HG03378 (cell line): ENCODE data around the gene ANAPC7.
A peak's percentile ranks its signal among the peaks of the same experiment; 100 is the strongest.
"Not testable (repeated sequence)": the region's sequence is repeated elsewhere in the genome, so short reads cannot be mapped to it uniquely, and the experiment has no call there.

ENCODE experiments used
- ATAC-seq: cut with Tn5 transposase; IDR thresholded peaks from one replicate; pipeline ENCODE4 v1.9.1; 2021; ENCODE audit warnings: mild to moderate bottlenecking, moderate library complexity; ENCODE audit not compliant: unreplicated experiment

Gene ANAPC7

DNA sequence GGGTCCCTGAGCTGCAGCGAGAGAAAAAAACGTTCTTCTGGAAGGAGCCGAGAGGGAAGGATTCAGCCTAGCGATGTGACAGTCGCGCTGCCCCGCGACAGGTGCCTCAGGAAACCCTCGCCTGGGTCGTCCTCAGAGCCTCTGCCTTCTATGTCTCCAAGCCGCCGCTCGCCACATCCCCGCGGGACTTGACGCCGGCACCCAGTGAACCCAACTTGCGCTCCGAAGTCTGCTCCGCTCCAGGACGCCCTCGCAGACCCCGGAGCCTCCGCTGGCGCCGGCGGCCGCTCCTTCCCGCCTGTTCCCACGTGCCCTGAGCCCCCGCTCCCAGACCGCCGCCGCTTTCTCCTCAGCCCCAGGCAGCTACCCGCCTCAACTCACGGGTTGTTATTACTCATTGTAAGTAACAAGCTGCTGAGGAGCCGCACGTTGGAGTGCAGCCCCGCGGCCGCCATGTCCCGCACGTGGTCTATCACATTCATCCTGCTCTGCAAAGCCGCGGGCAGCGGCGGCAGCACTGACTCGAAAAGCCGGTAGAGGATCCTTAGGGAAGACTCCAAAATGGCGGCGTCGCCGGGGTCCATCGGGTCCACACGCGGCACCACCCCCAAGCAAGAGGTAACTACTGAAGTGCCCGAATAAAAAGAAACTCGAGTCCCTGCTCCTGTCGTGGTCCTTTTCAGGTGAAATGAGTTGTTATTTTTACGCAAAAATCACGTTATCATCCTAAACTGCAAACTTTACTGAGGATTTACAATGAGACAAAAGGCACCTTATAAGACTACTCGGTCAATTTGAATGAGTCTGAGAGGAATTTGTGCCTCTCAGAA, at the start of gene ANAPC7:
TSS of gene ANAPC7 (minus strand) at position 563 of the 830 bp plus-strand sequence. CDS start at position 482, 81 bp downstream.
- peak; percentile 72 for ATAC-seq

DNA sequence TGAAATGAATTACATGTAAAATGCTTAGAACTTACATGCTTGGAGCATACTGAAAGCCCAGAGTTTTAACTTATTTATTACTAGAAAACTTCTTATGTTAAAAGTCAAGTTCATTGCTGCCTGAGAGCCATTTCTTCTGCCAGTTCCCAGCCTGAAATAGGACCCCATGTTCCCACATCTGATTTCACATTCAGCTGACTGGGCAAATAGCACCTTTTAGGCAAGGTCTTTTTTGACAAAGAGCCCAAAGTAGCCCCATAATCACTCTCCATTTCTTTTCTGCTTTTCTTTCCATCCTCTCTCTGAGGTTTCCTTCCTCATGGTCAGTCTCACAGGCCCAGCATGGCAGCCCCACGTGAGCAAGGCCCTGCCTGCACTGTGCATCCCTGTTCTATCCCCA, 47.8 kb upstream of the ANAPC7 start:
- ATAC-seq: no peak

DNA sequence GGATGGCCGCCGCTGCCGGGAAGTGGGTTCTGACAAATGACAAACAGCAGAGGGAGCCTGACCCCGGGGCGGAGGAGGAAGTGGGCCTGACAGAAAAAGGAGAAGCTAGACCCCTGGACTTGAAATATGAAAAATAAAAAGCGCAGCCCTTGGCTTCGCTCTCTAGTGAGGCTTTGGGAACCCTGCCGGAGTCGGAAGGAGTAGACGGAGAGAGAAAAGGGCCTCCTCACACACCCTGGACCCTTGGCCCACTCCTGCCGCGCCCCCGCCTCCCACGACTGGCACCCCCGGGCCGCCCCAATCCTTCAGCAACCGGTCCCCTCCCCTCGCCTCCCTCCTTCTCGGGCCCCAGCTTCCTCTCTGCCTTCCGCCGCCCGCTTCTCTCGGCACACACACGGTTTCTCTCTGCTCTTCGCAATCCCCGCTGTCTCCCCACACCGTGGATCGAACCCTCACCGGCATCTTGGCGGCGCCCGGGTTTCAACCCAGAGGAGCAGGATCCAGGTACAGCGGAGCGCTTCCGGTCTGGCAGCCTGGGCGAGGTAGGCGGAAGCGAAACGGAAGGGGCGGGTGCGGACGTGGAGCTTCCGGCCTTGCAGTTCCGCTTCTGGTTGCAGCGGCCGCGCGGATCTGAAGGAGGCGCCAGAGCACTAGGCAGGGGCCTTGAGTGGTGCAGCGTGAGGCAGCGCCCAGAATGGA, 46.4 kb upstream of the ANAPC7 start, which contains the start of gene ARPC3:
TSS of gene ARPC3 (minus strand) at position 539 of the 699 bp plus-strand sequence. CDS start at position 462, 77 bp downstream.
- peak; percentile 73 for ATAC-seq

- ATAC-seq: no peak
These were observed 40.9 kb upstream of the ANAPC7 start for GRCh38 chr12:110444455-110444854.

DNA sequence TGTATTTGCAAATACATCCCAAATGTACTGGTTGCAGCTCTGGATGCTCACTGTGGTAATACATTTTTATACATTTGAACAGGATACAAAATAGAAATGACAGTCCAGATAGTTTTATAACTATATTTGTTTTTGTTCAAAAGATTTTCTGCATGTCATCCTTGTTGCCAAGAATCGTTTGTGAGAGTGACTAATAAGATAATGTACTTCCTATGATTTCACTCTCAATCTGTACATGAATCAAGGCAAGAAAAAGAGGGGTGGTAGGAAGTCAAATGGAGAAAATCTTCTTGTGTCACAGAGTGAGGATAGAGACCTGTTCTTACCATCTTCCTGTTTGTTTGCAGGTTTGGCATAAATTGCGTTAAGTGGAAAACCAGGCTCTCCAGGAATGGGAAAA, 32.7 kb upstream of the ANAPC7 start:
- no peak for ATAC-seq

GRCh38 chr12:110431957-110432587, 28.6 kb upstream of the ANAPC7 start:
- ATAC-seq: peak; percentile 21

GRCh38 chr12:110429676-110430075, 26.2 kb upstream of the ANAPC7 start:
- not testable (repeated sequence) for ATAC-seq

DNA sequence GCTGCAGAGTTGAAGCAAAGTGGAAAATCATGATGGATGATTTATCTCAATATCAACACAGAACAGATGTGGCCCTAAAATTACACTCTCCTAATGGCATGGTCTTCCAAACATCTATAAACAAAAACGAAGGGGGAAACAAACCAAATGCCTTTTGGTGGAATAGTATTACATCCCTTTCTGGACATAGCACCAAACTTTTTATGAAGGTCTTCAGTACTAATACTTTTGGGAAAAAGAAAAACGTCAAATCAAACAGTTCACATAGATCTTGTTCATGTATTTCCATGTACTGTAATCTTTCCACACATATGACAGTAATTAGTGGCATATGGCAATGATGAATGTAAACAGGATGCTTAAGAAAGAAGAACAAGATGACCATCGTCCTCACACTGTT, 22.9 kb upstream of the ANAPC7 start:
- no peak for ATAC-seq

GRCh38 chr12:110424237-110424636, 20.7 kb upstream of the ANAPC7 start:
- ATAC-seq: no peak

GRCh38 chr12:110421701-110422100, 18.2 kb upstream of the ANAPC7 start:
- no peak for ATAC-seq

- ATAC-seq: no peak
These were observed 17.7 kb upstream of the ANAPC7 start for GRCh38 chr12:110421159-110421661.

DNA sequence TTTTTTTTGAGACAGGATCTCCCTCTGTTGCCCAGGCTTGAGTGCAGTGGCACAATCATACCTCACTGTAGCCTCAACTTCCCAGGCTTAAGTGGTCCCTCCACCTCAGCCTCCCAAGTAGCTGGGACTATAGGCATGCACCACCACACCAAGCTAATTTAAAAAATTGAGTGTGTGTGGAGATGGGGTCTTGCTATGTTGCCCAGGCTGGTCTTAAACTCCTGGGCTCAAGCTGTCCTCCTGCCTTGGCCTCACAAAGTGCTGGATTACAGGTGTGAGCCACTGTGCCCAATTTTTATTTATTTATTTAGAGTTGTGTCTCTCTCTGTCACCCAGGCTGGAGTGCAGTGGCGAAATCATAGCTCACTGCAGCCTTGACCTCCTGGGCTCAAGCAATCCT, 17.1 kb upstream of the ANAPC7 start:
- not testable (repeated sequence) for ATAC-seq

- not testable (repeated sequence) for ATAC-seq
These were observed 13.6 kb upstream of the ANAPC7 start for GRCh38 chr12:110417113-110417512.

- not testable (repeated sequence) for ATAC-seq
These were observed 6.6 kb upstream of the ANAPC7 start for GRCh38 chr12:110410086-110410485.

GRCh38 chr12:110405126-110405662, 1.7 kb upstream of the ANAPC7 start:
- not testable (repeated sequence) for ATAC-seq

GRCh38 chr12:110403976-110404682, 621 bp upstream of the ANAPC7 start:
- ATAC-seq: no peak

DNA sequence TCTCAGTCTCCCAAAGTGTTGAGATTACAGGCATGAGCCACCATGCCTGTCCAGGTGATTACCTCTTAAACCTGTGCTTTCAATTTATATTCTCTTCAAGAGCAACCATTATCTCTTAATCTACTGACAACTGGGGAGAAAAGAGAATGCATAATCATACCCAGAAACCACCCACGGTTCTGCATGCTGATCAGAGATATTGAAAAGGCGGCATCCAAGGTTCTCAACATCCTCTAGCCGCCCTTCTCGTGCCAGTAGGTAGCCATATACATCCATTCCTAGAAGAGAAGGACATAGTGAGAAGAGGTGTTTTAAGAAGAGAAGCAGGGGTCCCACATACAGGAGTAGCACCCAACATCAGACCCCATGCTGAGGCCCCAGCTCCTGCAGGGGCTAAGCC, 20.8 kb downstream of the ANAPC7 start:
- ATAC-seq: no peak

DNA sequence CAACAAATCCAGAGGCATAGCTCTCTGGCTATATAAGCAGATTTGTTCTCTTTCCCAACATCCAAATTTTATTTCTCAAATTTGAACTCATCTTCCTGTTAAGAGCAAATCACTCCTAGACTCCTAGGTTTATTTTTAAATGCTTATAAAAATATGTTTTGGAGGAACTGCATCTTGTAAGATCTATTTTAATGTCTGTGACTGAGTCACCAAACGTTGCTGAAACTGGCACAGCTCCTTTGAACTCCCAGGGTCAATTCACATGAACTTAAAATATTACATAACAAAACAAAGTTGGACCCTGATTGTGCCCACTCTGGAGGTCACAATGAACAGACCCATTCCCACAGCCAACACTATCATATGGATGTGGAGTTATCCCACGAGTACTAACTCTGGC, 23.9 kb downstream of the ANAPC7 start:
- no peak for ATAC-seq

DNA sequence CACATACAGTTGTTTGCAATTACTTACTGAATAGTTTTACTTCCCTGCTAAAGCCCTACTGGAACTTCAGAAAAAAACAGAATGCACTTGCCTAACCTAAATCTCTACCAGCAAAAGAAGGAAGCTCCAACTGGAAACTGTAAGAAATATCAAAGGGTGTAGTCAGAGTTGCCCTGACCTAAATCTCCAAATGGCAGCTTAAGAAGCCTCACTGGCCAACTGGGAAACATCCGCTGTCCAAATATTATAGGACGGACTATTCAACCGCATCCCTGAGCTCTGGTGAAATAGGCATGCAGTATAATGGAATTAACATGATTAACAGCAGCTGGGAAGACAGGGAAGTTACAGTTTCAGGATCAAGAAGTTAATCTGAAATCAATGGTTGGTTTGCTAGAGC, 24.3 kb downstream of the ANAPC7 start:
- no peak for ATAC-seq

DNA sequence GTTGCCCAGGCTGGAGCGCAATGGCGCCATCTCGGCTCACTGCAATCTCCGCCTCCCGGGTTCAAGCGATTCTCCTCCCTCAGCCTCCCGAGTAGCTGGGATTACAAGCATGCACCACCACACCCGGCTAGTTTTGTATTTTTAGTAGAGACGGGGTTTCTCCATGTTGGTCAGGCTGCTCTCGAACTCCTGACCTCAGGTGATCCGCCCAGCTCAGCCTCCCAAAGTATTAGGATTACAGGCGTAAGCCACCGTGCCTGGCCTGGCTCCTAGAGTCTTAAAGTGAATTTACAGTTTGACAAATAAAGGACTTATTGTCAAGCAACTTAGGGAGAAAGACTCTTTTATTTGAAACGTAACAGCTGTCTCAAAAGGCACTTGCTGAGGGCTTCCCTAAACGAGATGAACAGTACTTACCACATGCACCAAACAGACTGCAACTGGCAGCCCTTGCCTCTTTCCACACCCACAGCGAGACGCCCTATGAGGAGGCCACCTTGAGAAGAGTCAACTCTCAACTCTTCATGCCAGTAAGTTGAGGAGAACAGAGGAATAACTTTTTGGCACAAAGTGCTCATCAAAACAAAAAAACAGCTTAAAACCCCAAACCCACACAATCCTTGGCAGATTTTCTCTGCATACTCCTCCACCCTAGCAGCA, 25.2 kb downstream of the ANAPC7 start:
- not testable (repeated sequence) for ATAC-seq
